Esophagus squamous epithelium (tissue), 4 donors: ENCODE results near the gene SMIM24.

Experiments
- POLR2A ChIP-seq, 4 donors: fragments of 450-650 bp; IDR thresholded peaks; one replicate each; pipeline ENCODE4 v1.6.1; 2017; ENCODE audit warnings: antibody characterized with exemption in 4 of 4, mild to moderate bottlenecking in 4 of 4, moderate library complexity in 3 of 4
- TF ChIP-seq, protein P1 (sequence below), 6 experiments: fragments of 450-650 bp in 4 of 6; fragments of 200-600 bp in 2 of 6; sonication (generic) in 2 of 6; IDR thresholded peaks; one replicate each; pipeline ENCODE4 v1.5.1; 2016 to 2019; ENCODE audit warnings: antibody characterized with exemption in 6 of 6, mild to moderate bottlenecking in 4 of 6, moderate library complexity in 4 of 6

DNA sequence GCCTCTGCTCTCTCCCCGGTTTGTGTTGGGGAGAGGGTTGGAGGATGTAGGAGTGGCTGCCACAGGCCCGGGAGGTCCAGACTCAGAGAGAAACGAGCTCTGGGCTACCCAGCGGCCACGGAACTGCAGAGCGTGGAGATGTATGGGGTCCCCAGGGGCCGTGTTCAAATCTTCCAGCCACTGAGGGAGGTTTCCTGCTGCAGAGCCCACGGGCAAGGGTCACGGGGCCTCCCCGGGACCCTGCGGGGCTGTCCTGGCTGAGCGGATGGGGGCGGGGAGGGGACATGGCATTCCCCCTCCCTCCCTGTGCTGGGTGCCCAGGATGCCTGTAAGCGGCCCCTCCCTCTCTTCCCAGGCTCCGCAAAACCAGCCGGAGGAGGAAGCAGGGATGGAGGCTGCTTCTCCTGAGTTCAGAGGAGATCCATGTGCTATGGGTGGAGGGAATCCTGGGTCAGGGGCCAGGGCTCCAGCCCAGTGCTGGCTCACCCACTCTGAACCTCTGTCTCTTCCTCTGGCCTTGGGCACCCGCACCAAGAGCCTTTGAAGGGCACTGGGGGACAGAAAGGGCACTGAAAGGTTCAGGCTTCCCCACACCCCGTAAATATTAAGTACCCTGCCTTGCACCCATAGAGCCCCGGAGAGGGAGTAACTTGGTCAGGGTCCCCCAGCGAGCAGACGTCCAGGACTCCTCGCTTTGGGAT, 22.6 kb downstream of the SMIM24 start:
- TF ChIP-seq, protein P1, sequence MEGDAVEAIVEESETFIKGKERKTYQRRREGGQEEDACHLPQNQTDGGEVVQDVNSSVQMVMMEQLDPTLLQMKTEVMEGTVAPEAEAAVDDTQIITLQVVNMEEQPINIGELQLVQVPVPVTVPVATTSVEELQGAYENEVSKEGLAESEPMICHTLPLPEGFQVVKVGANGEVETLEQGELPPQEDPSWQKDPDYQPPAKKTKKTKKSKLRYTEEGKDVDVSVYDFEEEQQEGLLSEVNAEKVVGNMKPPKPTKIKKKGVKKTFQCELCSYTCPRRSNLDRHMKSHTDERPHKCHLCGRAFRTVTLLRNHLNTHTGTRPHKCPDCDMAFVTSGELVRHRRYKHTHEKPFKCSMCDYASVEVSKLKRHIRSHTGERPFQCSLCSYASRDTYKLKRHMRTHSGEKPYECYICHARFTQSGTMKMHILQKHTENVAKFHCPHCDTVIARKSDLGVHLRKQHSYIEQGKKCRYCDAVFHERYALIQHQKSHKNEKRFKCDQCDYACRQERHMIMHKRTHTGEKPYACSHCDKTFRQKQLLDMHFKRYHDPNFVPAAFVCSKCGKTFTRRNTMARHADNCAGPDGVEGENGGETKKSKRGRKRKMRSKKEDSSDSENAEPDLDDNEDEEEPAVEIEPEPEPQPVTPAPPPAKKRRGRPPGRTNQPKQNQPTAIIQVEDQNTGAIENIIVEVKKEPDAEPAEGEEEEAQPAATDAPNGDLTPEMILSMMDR (IDR thresholded peaks at IDR 0.05): no peak
- no peak for TF ChIP-seq POLR2A (IDR thresholded peaks at IDR 0.05)
